Transverse colon (tissue), 4 donors: Measurements from ENCODE around the gene SOX12.

Experiments
- CTCF ChIP-seq, 5 experiments: fragments of 200-600 bp in 3 of 5; fragments of 450-650 bp in 2 of 5; sonication (generic) in 3 of 5; IDR thresholded peaks; 1 replicate in 2 of 5; 2 replicates in 3 of 5; pipeline ENCODE4 v1.5.1; 2016 to 2017; ENCODE audit warnings: antibody characterized with exemption in 5 of 5, inconsistent platforms in 3 of 5, mild to moderate bottlenecking in 2 of 5, moderate library complexity in 1 of 5
- EP300 ChIP-seq: sonication (generic); formaldehyde crosslinking; IDR thresholded peaks from one replicate; pipeline ENCODE4 v1.6.1; 2017; ENCODE audit warnings: antibody characterized with exemption, low read depth
- POLR2A ChIP-seq: fragments of 450-650 bp; IDR thresholded peaks from one replicate; pipeline ENCODE4 v1.6.1; 2016; ENCODE audit warnings: antibody characterized with exemption, mild to moderate bottlenecking, moderate library complexity
- POLR2AphosphoS5 ChIP-seq, 3 donors: sonication (generic); formaldehyde crosslinking; IDR thresholded peaks; one replicate each; pipeline ENCODE4 v1.6.1; 2016; ENCODE audit warnings: antibody characterized with exemption in 3 of 3

GRCh38 chr20:309306-309840 lies 16.0 kb upstream of the SOX12 start:
- TF ChIP-seq POLR2A (no peak), CTCF (IDR thresholded peaks at IDR 0.05) (no peak), POLR2AphosphoS5 (IDR thresholded peaks at IDR 0.05) (no peak), EP300 (no peak)
